H9 (cell line): Measurements from ENCODE around the gene SDK1. TPM values are rescaled to one million over a fixed set of nuclear protein-coding genes. Genes with fewer than 3 reads are reported as not detected.

Experiments
- DNase-seq: peaks from one replicate; pipeline ENCODE4 v3.0.0-alpha.2; 2017
- H2AFZ ChIP-seq: one replicate; pipeline ENCODE4 v1.6.1; 2013; ENCODE audit warnings: mild to moderate bottlenecking, low read length, control low read depth, moderate library complexity
- H2AK5ac ChIP-seq: 2 replicates; pipeline ENCODE4 v1.6.1; 2013; ENCODE audit warnings: low read length, control low read depth, mixed read lengths; ENCODE audit not compliant: insufficient read length
- H2BK120ac ChIP-seq: one replicate; pipeline ENCODE4 v1.6.1; 2013; ENCODE audit warnings: low read depth, mild to moderate bottlenecking, low read length, control low read depth, inconsistent platforms; ENCODE audit not compliant: poor library complexity, severe bottlenecking
- H2BK12ac ChIP-seq: 2 replicates; pipeline ENCODE4 v1.6.1; 2013; ENCODE audit warnings: low read length, control low read depth, mixed read lengths, low read depth; ENCODE audit not compliant: insufficient read length
- H2BK15ac ChIP-seq: 2 replicates; pipeline ENCODE4 v1.6.1; 2013; ENCODE audit warnings: low read depth, low read length, control low read depth
- H2BK20ac ChIP-seq: one replicate; pipeline ENCODE4 v1.6.1; 2013; ENCODE audit warnings: low read depth, mild to moderate bottlenecking, low read length, control low read depth, inconsistent platforms; ENCODE audit not compliant: poor library complexity, severe bottlenecking
- H2BK5ac ChIP-seq: 2 replicates; pipeline ENCODE4 v1.6.1; 2013; ENCODE audit warnings: low read length, control low read depth, mixed read lengths; ENCODE audit not compliant: insufficient read length
- H3K14ac ChIP-seq: 2 replicates; pipeline ENCODE4 v1.6.1; 2013; ENCODE audit warnings: low read length, control low read depth; ENCODE audit not compliant: insufficient read depth
- H3K18ac ChIP-seq: 2 replicates; pipeline ENCODE4 v1.6.1; 2013; ENCODE audit warnings: low read depth, mild to moderate bottlenecking, mixed read lengths, low read length, control low read depth; ENCODE audit not compliant: insufficient read length
- H3K23ac ChIP-seq: 2 replicates; pipeline ENCODE4 v1.6.1; 2013; ENCODE audit warnings: low read length, control low read depth, mixed read lengths, low read depth; ENCODE audit not compliant: insufficient read length
- H3K23me2 ChIP-seq: 2 replicates; pipeline ENCODE4 v1.6.1; 2013; ENCODE audit warnings: low read depth, mild to moderate bottlenecking, mixed read lengths, low read length, control low read depth; ENCODE audit not compliant: insufficient read length, poor library complexity, severe bottlenecking
- H3K27ac ChIP-seq: 2 replicates; pipeline ENCODE4 v1.5.1; 2013; ENCODE audit warnings: low read length, control low read depth, mixed read lengths, low read depth; ENCODE audit not compliant: insufficient read length
- H3K27me3 ChIP-seq: 2 replicates; pipeline ENCODE4 v1.6.1; 2013; ENCODE audit warnings: low read length, control low read depth, inconsistent platforms; ENCODE audit not compliant: insufficient read depth
- H3K4ac ChIP-seq: 2 replicates; pipeline ENCODE4 v1.6.1; 2013; ENCODE audit warnings: low read depth, mild to moderate bottlenecking, control low read depth, inconsistent platforms, low read length, moderate library complexity
- H3K4me1 ChIP-seq: 2 replicates; pipeline ENCODE4 v1.6.1; 2013; ENCODE audit warnings: low read length, control low read depth, inconsistent platforms; ENCODE audit not compliant: insufficient read depth
- H3K4me2 ChIP-seq: 2 replicates; pipeline ENCODE4 v1.6.1; 2013; ENCODE audit warnings: low read length, control low read depth, mixed read lengths; ENCODE audit not compliant: insufficient read length, insufficient read depth
- H3K56ac ChIP-seq: 2 replicates; pipeline ENCODE4 v1.6.1; 2013; ENCODE audit warnings: low read depth, mild to moderate bottlenecking, mixed read lengths, low read length, control low read depth; ENCODE audit not compliant: insufficient read length
- H3K79me1 ChIP-seq: 2 replicates; pipeline ENCODE4 v1.6.1; 2013; ENCODE audit warnings: low read depth, mild to moderate bottlenecking, moderate library complexity, low read length, control low read depth, inconsistent platforms; ENCODE audit not compliant: insufficient read depth, poor library complexity, severe bottlenecking
- H3K79me2 ChIP-seq: 2 replicates; pipeline ENCODE4 v1.6.1; 2013; ENCODE audit warnings: low read length, control low read depth, inconsistent platforms; ENCODE audit not compliant: insufficient read depth
- H3K9ac ChIP-seq: 2 replicates; pipeline ENCODE4 v1.6.1; 2013; ENCODE audit warnings: low read length, control low read depth, mixed read lengths; ENCODE audit not compliant: insufficient read length; ENCODE audit errors: extremely low read depth
- H3K9me3 ChIP-seq: one replicate; pipeline ENCODE4 v1.6.1; 2013; ENCODE audit warnings: low read depth, low read length, inconsistent platforms; ENCODE audit not compliant: control insufficient read depth
- H3T11ph ChIP-seq: one replicate; pipeline ENCODE4 v1.6.1; 2013; ENCODE audit warnings: mild to moderate bottlenecking, low read length, control low read depth, inconsistent platforms
- H4K20me1 ChIP-seq: one replicate; pipeline ENCODE4 v1.6.1; 2013; ENCODE audit not compliant: control insufficient read depth, insufficient read length, insufficient read depth
- H4K5ac ChIP-seq: 2 replicates; pipeline ENCODE4 v1.6.1; 2013; ENCODE audit warnings: low read depth, mild to moderate bottlenecking, mixed read lengths, low read length, control low read depth; ENCODE audit not compliant: insufficient read length
- H4K8ac ChIP-seq: replicated peaks from 2 replicates; pipeline ENCODE4 v1.6.1; 2013; ENCODE audit warnings: low read length, control low read depth, mixed read lengths, low read depth; ENCODE audit not compliant: insufficient read length
- H4K91ac ChIP-seq: 2 replicates; pipeline ENCODE4 v1.6.1; 2013; ENCODE audit warnings: low read depth, mild to moderate bottlenecking, moderate library complexity, mixed read lengths, low read length, control low read depth; ENCODE audit not compliant: insufficient read length
- H3K27ac Mint-ChIP-seq, 3 experiments: 2 replicates in 2 of 3; 3 replicates in 1 of 3; pipeline ENCODE4 v1.8.0; 2020 to 2021; ENCODE audit warnings: mixed read lengths in 3 of 3, mild to moderate bottlenecking in 1 of 3, moderate library complexity in 1 of 3
- H3K27me3 Mint-ChIP-seq: 2 replicates; pipeline ENCODE4 v1.8.0; 2021; ENCODE audit warnings: low read depth, mild to moderate bottlenecking, moderate library complexity, mixed read lengths
- H3K36me3 Mint-ChIP-seq, 3 experiments: 2 replicates in 2 of 3; 3 replicates in 1 of 3; pipeline ENCODE4 v1.8.0; 2020 to 2021; ENCODE audit warnings: low read depth in 3 of 3, mixed read lengths in 3 of 3; ENCODE audit not compliant: insufficient read depth in 1 of 3
- H3K4me1 Mint-ChIP-seq, 2 experiments: 2 replicates each; pipeline ENCODE4 v1.8.0; 2020; ENCODE audit warnings: mixed read lengths in 2 of 2
- H3K4me3 Mint-ChIP-seq, 2 experiments: 2 replicates in 1 of 2; 3 replicates in 1 of 2; pipeline ENCODE4 v1.8.0; 2020 to 2021; ENCODE audit warnings: mild to moderate bottlenecking in 2 of 2, mixed read lengths in 2 of 2, moderate library complexity in 1 of 2
- H3K9me3 Mint-ChIP-seq, 2 experiments: 2 replicates in 1 of 2; 3 replicates in 1 of 2; pipeline ENCODE4 v1.8.0; 2020; ENCODE audit warnings: mild to moderate bottlenecking in 2 of 2, mixed read lengths in 2 of 2, moderate library complexity in 1 of 2
- CTCF ChIP-seq: fragments of 200-600 bp; sonication (generic); conservative IDR thresholded peaks from 3 replicates; pipeline ENCODE4 v1.8.0; 2021; ENCODE audit warnings: antibody characterized with exemption, mild to moderate bottlenecking
- WGBS: extraction: QIAGEN DNeasy Blood & Tissue Kit; methylation state at CpG from one replicate; pipeline ENCODE4 v1.1.7; 2013; ENCODE audit warnings: missing lambda C conversion rate, low lambda C conversion rate, mixed read lengths; ENCODE audit not compliant: insufficient read length; ENCODE audit errors: extremely low coverage; 5-methylcytosine and 5-hydroxymethylcytosine counted together
- total RNA-seq: library from RNA; stranded (reverse); gene quantifications from 2 replicates; pipeline ENCODE4 v1.2.1, GENCODE V29; 2021

The SDK1 gene
- total RNA-seq, 1 experiment from 2014 or later, result 8.7 TPM

- H2BK15ac ChIP-seq, result no peak overlapping the region
- no peak overlapping the region for H2BK20ac ChIP-seq
- no peak overlapping the region for H4K8ac ChIP-seq
- H3K56ac ChIP-seq, result no peak overlapping the region
- H3K79me1 ChIP-seq, result no peaks in the 10 kb centered on the region
- no peaks in the 10 kb centered on the region for H3K79me2 ChIP-seq
- H3K18ac ChIP-seq, result no peak overlapping the region
- H3K27ac ChIP-seq, result no peak overlapping the region
- H3K23ac ChIP-seq, result no peak overlapping the region
- no peak for TF ChIP-seq CTCF
- no peak overlapping the region for H2BK5ac ChIP-seq
- H3K9me3 ChIP-seq, result no peaks in the 10 kb centered on the region
- H3K27ac Mint-ChIP-seq, result no peak overlapping the region
- H4K91ac ChIP-seq, result no peak overlapping the region
- no CpG with 5 or more reads among the region's 3 CpGs for WGBS
- H2BK120ac ChIP-seq, result no peak overlapping the region
- H3K27me3 Mint-ChIP-seq, result no peaks in the 10 kb centered on the region; the same call in 1 of the 2 replicates
- no peak overlapping the region for H3K9ac ChIP-seq
- H4K20me1 ChIP-seq, result no peaks in the 10 kb centered on the region
- H3K27me3 ChIP-seq, result no peaks in the 10 kb centered on the region
- H3K4me3 Mint-ChIP-seq, result no peak overlapping the region
- no peak overlapping the region for H2AFZ ChIP-seq
- peaks cover 15% of the 10 kb centered on the region in 2 experiments for H3K9me3 Mint-ChIP-seq
- H3K4ac ChIP-seq, result no peak overlapping the region
- H3K4me2 ChIP-seq, result no peak overlapping the region
- DNase-seq, result no peak
- H2BK12ac ChIP-seq, result no peak overlapping the region
- H2AK5ac ChIP-seq, result no peak overlapping the region
- H3K14ac ChIP-seq, result no peak overlapping the region
- no peaks in the 10 kb centered on the region for H3K4me1 ChIP-seq
- peaks cover 11 to 12% (median 12%) of the 10 kb centered on the region in 3 experiments for H3K36me3 Mint-ChIP-seq
- H3K23me2 ChIP-seq, result no peaks in the 10 kb centered on the region
- H3T11ph ChIP-seq, result no peak overlapping the region
- peaks cover 6 to 8% of the 10 kb centered on the region in 2 experiments; a peak in 2 of 4 replicates for H3K4me1 Mint-ChIP-seq
- H4K5ac ChIP-seq, result no peak overlapping the region
Measured at GRCh38 chr7:3931843-3932242, 630.8 kb downstream of the SDK1 start.
